ENCODE data around the gene CCT8. TPM values are rescaled to one million over a fixed set of nuclear protein-coding genes. Genes with fewer than 3 reads are reported as not detected.

The CCT8 gene
- total and polyA plus RNA-seq, 10 of the 15 experiments (the other 5 are each of a cell fraction or from before 2014, with no cell fraction given): 321 to 696 (median 471) TPM

DNA sequence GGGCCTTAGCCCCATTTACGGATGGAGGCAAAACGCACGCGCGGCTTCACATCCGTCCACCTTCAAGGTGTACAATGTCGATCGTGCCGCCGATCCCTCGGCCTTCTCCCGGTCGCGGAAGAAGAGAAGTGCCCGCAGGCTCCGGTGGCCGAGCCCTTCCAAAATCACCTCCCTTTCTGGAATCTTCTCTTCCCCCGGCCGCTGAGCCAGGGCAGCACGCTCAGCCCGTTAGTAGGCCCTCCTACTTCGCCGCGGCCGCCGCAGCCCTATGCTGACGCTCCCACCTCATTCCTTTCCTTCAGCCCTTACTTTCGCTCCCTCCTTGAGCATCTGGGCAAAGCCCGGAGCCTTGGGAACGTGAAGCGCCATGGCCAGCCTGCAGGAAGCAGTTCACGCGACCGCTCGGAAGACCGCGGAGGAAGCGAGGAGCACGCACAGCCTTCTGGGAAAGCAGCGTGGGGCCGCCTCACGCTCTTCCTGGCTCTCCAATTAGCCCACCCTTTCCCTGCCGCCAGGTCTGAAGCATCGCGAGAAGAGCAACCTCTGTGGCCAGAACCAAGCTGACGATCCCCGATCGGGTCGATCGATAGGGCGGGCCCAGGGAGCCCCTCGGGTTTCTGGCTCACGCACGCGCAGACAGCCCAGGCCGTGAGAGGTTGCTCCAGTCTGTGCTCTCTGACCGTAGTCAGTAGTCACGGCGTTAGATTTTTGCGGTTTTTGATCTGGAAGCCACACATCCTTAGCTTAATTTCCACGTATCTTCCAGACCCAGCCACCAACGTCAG, at the start of gene CCT8 (continued):
- peak; percentile 80 for TF ChIP-seq NRF1 (conservative IDR thresholded peaks at IDR 0.05; ENCODE audit: low read depth, low read length)
- TF ChIP-seq MTA2 (IDR thresholded peaks at IDR 0.05; ENCODE audit: low read depth): peak; percentile 42; the same call in 1 of the 2 replicates
- TF ChIP-seq CREM (IDR thresholded peaks at IDR 0.05; ENCODE audit: low read depth): peak; percentile 61; the same call in 1 of the 2 replicates
- no peak for TF ChIP-seq EGR1 (IDR thresholded peaks at IDR 0.05; ENCODE audit: borderline replicate concordance in 1 of 2, low read depth in 2 of 2, low read length in 2 of 2)
- no peak for TF ChIP-seq ZNF24 (IDR thresholded peaks at IDR 0.05)
- no peak for TF ChIP-seq HDAC6 (IDR thresholded peaks at IDR 0.05; ENCODE audit: unreplicated experiment)
- no peak; the same call in 1 of the 2 replicates for TF ChIP-seq STAT1 (conservative IDR thresholded peaks at IDR 0.05)
- TF ChIP-seq YY1 (IDR thresholded peaks at IDR 0.05; ENCODE audit: low read depth, low read length): peak; percentile 75; the same call in 1 of the 2 replicates
- peak; percentile 14; the same call in 1 of the 2 replicates for TF ChIP-seq TBL1XR1 (IDR thresholded peaks at IDR 0.05; ENCODE audit: low read depth, low read length)
- TF ChIP-seq KDM1A (IDR thresholded peaks at IDR 0.05; ENCODE audit: borderline replicate concordance): no peak
- no peak; the same call in 1 of the 2 replicates for TF ChIP-seq BACH1 (IDR thresholded peaks at IDR 0.05; ENCODE audit: borderline replicate concordance)
- no peak for TF ChIP-seq ZZZ3 (IDR thresholded peaks at IDR 0.05; ENCODE audit: control insufficient read depth, insufficient read length, low read depth)
- TF ChIP-seq NKRF (conservative IDR thresholded peaks at IDR 0.05): peak; percentile 85
- TF ChIP-seq CBX3 (IDR thresholded peaks at IDR 0.05; ENCODE audit: borderline replicate concordance, low read depth): no peak
- no peak for TF ChIP-seq USF2 (IDR thresholded peaks at IDR 0.05; ENCODE audit: borderline replicate concordance, low read depth, low read length)
- no peak for TF ChIP-seq ZBTB4 (CRISPR knock-in tag; IDR thresholded peaks at IDR 0.05)
- no peak for TF ChIP-seq PAX8 (IDR thresholded peaks at IDR 0.05)
- TF ChIP-seq SMAD1 (IDR thresholded peaks at IDR 0.05; ENCODE audit: low read depth, partially characterized antibody): peak; percentile 34
- no peak for TF ChIP-seq RAD21 (IDR thresholded peaks at IDR 0.05; ENCODE audit: insufficient read depth, low read depth, low read length)
- TF ChIP-seq, protein P1, sequence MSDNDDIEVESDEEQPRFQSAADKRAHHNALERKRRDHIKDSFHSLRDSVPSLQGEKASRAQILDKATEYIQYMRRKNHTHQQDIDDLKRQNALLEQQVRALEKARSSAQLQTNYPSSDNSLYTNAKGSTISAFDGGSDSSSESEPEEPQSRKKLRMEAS (IDR thresholded peaks at IDR 0.05; ENCODE audit: low read depth, low read length): peak; percentile 88
- TF ChIP-seq RELB (IDR thresholded peaks at IDR 0.05; ENCODE audit: low read depth): peak; percentile 87
- no peak for TF ChIP-seq MTA3 (IDR thresholded peaks at IDR 0.05; ENCODE audit: borderline replicate concordance, low read length)
- TF ChIP-seq CREB1 (IDR thresholded peaks at IDR 0.05; ENCODE audit: low read depth): peak; percentile 72; the same call in 1 of the 2 replicates
